HUES64 (cell line): ENCODE measurements around the gene BTF3. TPM values are rescaled to one million over a fixed set of nuclear protein-coding genes. Genes with fewer than 3 reads are reported as not detected.
"Not testable (repeated sequence)": the region's sequence is repeated elsewhere in the genome, so short reads cannot be mapped to it uniquely, and the experiment has no call there.

Source experiments
- H3K27ac ChIP-seq: 2 replicates; pipeline ENCODE4 v1.7.0; 2013; ENCODE audit warnings: low read depth, low read length, inconsistent platforms
- H3K27me3 ChIP-seq: 2 replicates; pipeline ENCODE4 v1.6.1; 2013; ENCODE audit warnings: mild to moderate bottlenecking, low read length; ENCODE audit not compliant: insufficient read depth
- H3K36me3 ChIP-seq: 2 replicates; pipeline ENCODE4 v1.6.1; 2013; ENCODE audit warnings: mild to moderate bottlenecking, low read length; ENCODE audit not compliant: insufficient read depth
- H3K4me1 ChIP-seq: 2 replicates; pipeline ENCODE4 v1.6.1; 2013; ENCODE audit warnings: mild to moderate bottlenecking, low read length, moderate library complexity; ENCODE audit not compliant: insufficient read depth
- H3K4me3 ChIP-seq: 2 replicates; pipeline ENCODE4 v1.5.1; 2013; ENCODE audit warnings: mild to moderate bottlenecking, low read length, moderate library complexity
- H3K9ac ChIP-seq: 2 replicates; pipeline ENCODE4 v1.6.1; 2013; ENCODE audit warnings: mild to moderate bottlenecking, low read depth, low read length
- H3K9me3 ChIP-seq: 2 replicates; pipeline ENCODE4 v1.6.1; 2013; ENCODE audit warnings: low read depth, low read length; ENCODE audit not compliant: insufficient read depth
- WGBS: fragments of 150-250, 120-280 bp; methylation state at CpG from one replicate; pipeline ENCODE4 v1.1.7; 2013; ENCODE audit warnings: missing lambda C conversion rate; 5-methylcytosine and 5-hydroxymethylcytosine counted together
- polyA plus RNA-seq, 2 experiments: library from polyadenylated mRNA; stranded (reverse); fragments of 50-300 nt; gene quantifications; one replicate each; pipeline ENCODE4 v1.2.3, GENCODE V29; 2013

Gene BTF3
- polyA plus RNA-seq (2013, experiment 1 of 2): 759 TPM
- polyA plus RNA-seq (2013, experiment 2 of 2): 803 TPM

DNA sequence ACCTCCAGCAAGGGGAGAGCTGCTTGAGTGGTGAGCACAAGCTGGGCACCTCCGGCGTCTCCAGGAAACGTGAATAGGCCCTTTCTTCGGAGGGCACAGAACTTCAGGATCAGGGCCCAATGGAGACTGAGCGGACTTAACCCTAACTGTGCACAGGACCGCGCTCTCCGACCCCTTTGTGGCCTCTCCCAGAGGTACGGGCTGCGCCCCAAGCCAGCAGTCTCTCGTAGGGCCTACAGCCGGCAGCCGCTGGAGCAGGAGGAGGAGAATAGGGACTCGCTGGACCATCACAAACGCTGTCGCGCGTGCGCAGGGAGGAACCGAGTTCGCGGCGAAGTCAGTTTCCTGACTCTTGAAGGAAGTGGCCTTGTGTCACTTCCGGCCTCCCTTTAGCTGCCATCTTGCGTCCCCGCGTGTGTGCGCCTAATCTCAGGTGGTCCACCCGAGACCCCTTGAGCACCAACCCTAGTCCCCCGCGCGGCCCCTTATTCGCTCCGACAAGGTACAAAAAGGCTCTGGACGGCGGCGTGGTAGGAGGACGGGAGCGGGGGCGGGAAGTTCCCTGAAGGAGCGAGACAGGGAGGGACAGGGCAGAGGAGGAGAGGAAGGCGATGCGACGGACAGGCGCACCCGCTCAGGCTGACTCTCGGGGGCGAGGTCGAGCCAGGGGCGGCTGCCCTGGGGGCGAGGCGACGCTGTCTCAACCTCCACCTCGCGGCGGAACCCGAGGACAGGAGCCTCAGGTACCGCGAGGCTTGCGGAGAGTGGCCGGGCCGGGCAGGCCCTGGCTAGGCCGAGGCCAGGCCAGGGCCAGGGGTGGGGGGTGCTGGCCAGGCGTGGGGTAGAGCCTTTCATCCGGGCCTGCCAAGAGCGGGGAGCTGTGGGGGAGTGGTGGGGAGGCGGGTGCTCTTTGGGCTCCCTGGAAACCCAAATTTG, at the start of gene BTF3:
TSS of gene BTF3 (plus strand) at position 386 of the 936 bp plus-strand sequence. CDS start at position 612, 226 bp downstream.
- no peaks in the 10 kb centered on the region for H3K27me3 ChIP-seq
- H3K4me1 ChIP-seq: peaks cover 31% of the 10 kb centered on the region
- H3K9ac ChIP-seq: peak within 1 kb of the TSS; percentile 96
- H3K9me3 ChIP-seq: no peaks in the 10 kb centered on the region
- H3K36me3 ChIP-seq: peaks cover 42% of the 10 kb centered on the region
- peak within 1 kb of the TSS; percentile 79 for H3K4me3 ChIP-seq
- peak within 1 kb of the TSS; percentile 93 for H3K27ac ChIP-seq
- under 1% methylated on average over 67 of the region's 67 CpGs for WGBS

DNA sequence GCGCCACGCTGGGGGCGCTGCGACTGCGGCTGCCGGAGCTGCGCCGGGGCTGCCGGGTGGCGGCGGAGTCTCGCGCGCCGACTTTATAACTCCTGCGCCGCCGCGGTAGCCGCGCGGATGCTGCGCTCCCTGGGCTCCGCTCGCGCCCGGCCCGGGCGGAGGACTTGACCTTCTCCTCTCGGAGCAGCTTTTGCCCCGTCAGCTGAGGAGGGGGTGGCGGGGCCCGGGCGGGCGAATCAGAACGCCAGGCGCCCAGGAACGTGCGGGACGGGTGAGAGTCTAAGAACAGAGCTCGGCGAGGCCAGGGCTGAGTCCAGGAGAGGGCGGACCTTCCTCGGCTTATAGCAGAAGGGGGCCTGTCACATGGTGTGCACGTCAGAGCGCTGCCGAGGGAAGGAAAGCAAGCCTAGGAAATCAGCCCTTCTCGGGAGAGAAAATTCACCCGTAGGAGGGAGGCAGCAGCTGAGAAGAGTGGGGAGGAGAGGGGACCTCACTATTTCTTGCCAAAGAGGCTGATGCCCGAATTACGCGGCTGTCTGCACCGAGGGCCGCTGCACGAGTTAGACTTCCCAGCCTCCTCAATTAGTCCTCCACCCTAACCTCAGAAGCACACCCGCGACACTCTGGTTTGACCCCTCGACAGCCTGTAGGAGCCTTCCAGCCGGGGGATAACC, 49.6 kb upstream of the BTF3 start, which contains the start of gene FOXD1:
TSS of gene FOXD1 (minus strand) at position 315 of the 674 bp plus-strand sequence. CDS start 415 bp downstream, outside the sequence.
- no peaks in the 10 kb centered on the region for H3K9me3 ChIP-seq
- peak within 1 kb of the TSS; percentile 48 for H3K4me3 ChIP-seq
- peaks cover 96% of the 10 kb centered on the region for H3K27me3 ChIP-seq
- no peaks in the 10 kb centered on the region for H3K36me3 ChIP-seq
- peaks cover 8% of the 10 kb centered on the region for H3K4me1 ChIP-seq
- no peak within 1 kb of the TSS for H3K9ac ChIP-seq
- H3K27ac ChIP-seq: no peak within 1 kb of the TSS
- WGBS: under 1% methylated on average over 59 of the region's 59 CpGs

DNA sequence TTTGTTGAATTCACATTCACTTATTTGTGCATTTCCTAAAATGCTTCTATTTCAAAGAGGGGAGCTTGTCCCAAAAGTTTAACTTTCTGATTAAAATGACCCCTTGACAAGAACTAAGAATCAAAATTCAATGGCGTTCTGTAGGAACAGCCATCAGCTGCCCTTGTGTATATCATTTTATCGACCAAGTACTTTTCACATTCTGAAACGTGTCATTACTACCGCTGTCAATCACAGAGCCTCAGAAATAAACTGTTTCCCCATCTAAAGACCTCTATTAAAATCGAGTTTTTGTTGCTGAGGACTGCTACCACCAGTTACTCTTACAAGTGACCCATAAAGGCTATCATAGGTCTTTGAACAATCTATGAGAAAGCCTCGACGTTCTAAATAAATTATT, 48.1 kb upstream of the BTF3 start:
- Histone ChIP-seq H3K9me3 (no peaks in the 10 kb centered on the region), H3K36me3 (no peaks in the 10 kb centered on the region), H3K4me3 (no peak overlapping the region), H3K4me1 (peaks cover 9% of the 10 kb centered on the region), H3K27ac (no peak overlapping the region), H3K9ac (no peak overlapping the region), H3K27me3 (peaks cover 88% of the 10 kb centered on the region)
- WGBS: 11% methylated on average over 5 of the region's 7 CpGs

DNA sequence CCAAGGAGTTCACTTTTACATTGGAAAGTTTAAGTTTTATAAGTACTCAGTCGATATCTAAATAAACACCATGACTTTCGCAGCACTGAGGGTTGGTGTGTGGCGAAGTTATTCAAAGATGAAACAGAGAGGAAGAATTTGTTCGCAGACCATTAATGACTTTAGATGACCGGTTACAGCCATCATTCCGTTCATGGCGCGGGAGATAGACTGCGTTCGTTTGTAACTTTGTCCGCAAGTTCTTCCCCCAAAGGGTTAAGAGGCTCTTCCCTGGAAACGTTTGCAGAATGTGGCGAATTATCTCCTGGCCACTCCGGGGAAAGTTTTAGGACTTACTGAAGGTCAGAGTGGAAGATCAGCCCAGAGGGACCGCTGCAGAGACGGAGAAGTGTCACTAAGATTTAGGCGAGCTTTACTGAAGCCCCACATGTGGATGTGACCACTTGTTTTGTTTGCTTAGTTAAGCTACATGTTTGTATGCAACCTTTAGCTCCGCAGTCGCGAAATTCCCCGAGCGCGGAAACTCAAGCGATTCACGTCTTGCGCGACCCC, 47.5 kb upstream of the BTF3 start:
- Histone ChIP-seq H3K4me3 (peak overlapping the region; percentile 48), H3K36me3 (no peaks in the 10 kb centered on the region), H3K27ac (no peak overlapping the region), H3K9ac (no peak overlapping the region), H3K4me1 (peaks cover 9% of the 10 kb centered on the region), H3K27me3 (peaks cover 82% of the 10 kb centered on the region), H3K9me3 (no peaks in the 10 kb centered on the region)
- WGBS: 1% methylated on average over 26 of the region's 27 CpGs

DNA sequence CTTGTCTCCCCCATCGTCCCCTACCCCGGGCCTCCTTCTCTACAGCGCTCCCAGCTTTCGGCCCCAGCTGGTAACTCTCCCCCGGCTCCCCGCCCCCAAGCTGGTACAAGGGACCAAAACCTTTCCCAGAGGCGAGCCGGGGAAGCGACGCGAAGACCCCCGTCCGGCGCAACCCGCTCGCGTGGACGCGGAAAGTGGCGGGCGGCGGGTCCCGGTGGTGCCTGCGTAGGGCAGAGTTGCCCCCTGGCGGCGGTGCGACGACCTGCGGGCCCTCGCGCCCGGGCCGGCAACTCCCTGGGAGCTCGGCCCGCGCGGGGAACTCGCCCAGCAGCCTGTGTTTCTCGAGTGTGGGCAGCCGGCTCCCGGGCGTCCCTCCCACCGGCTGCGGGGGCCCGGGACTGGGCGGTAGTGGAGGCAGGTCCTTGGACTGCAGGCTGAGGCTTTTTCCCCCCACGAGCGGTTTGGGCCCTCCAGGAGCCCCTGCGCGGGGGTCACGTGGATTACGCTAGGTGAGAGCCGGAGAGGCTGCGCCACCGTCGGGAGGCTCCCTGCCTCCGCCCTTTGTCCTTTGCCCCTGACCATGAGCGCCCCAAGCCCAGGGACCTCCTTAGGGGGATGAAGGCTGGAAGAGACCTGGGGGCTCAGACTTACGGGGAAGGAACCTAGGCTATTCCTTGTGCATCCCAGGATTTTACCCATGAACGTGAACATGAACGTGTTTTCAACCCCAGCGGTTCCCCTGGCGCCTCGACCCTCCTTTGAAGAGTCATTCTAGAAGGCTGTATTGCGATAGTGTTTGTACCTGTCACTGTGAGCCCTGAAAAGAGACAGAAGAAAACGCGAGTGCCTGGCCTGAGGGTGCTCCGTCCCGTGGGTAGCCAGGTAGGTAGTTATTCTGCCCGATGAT, 46.8 kb upstream of the BTF3 start:
- H3K9me3 ChIP-seq: no peaks in the 10 kb centered on the region
- peaks cover 4% of the 10 kb centered on the region for H3K4me1 ChIP-seq
- no peak overlapping the region for H3K9ac ChIP-seq
- no peaks in the 10 kb centered on the region for H3K36me3 ChIP-seq
- H3K4me3 ChIP-seq: peak overlapping the region; percentile 48
- H3K27me3 ChIP-seq: peaks cover 75% of the 10 kb centered on the region
- 3% methylated on average over 70 of the region's 70 CpGs for WGBS
- no peak overlapping the region for H3K27ac ChIP-seq

DNA sequence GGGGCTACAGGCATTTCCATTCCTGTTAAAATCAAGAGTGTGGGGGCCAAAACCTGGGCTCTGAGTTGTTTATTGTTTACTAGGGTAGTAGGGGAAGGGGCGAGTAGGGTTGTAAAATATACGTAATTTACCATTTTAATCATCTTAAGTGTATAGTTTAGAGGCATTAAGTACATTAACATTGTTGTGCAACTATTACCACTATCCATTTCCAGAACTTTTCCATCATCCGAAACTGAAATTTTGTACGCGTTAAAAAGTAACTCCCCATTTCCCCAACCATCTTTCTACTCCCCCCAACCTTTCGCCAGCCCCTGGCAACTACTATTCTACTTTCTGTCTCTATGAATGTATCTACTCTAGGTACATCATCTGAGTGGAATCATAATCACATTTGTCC, 46.0 kb upstream of the BTF3 start:
- 89% methylated on average over 4 of the region's 6 CpGs for WGBS
- no peak overlapping the region for H3K9ac ChIP-seq
- H3K27me3 ChIP-seq: peaks cover 70% of the 10 kb centered on the region
- H3K36me3 ChIP-seq: no peaks in the 10 kb centered on the region
- H3K9me3 ChIP-seq: no peaks in the 10 kb centered on the region
- no peak overlapping the region for H3K27ac ChIP-seq
- H3K4me1 ChIP-seq: peaks cover 4% of the 10 kb centered on the region; the same call in 1 of the 2 replicates
- peak overlapping the region; percentile 48; the same call in 1 of the 2 replicates for H3K4me3 ChIP-seq

DNA sequence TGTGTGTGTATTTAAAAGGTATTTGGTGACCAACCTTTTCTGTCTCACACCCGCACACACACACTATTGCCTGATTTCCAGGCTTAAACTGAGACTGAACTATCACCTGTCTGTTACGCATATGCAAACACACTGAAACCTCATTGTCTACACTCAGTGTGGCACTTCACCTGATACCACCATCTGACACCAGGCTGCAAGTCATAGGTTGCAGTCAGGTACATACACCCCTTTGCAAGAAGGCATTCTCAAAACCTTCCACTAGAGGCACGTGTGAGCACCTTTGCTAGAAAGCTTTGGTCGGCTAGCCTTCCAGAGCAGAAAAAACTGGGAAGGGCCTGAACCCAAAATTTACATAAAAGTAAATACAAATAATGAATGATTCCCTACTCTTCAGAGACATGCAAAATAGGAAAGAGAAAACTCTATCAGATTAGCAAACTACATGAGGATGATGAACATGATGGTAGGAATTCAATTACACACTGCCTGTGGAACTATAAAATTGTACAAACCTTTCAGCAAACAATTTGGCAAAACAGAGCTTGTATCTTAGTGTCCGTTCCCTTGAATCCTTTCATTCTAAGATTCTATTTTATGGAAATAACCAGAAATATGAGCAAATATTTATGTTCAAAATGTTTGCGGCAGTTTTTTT, 43.7 kb upstream of the BTF3 start:
- Histone ChIP-seq H3K4me3 (no peak overlapping the region), H3K9ac (no peak overlapping the region), H3K27me3 (peaks cover 49% of the 10 kb centered on the region), H3K4me1 (peaks cover 4% of the 10 kb centered on the region; the same call in 1 of the 2 replicates), H3K9me3 (no peaks in the 10 kb centered on the region), H3K36me3 (no peaks in the 10 kb centered on the region), H3K27ac (no peak overlapping the region)
- 25% methylated on average over 4 of the region's 6 CpGs for WGBS

DNA sequence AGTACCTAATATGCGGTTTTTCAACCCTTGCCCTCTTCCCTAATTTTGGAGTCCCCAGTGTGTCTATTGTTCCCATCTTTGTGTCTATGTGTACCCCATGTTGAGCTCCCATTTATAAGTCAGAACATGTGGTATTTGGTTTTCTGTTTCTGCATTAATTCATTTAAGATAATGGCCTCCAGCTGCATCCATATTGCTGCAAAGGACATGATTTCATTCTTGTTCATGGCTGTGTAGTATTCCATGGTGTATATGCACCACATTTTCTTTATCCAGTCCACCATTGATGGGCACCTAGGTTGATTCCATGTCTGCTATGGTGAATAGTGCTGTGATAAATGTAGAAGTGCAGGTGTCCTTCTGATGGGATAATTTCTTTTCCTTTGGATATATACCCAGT, 41.8 kb upstream of the BTF3 start:
- WGBS: 83% methylated on average over 1 of the region's 1 CpG
- not testable (repeated sequence) for H3K36me3 ChIP-seq, H3K9me3 ChIP-seq, H3K9ac ChIP-seq, H3K4me3 ChIP-seq, H3K27ac ChIP-seq
- Histone ChIP-seq H3K4me1 (peaks cover 14% of the 10 kb centered on the region), H3K27me3 (peaks cover 29% of the 10 kb centered on the region)

DNA sequence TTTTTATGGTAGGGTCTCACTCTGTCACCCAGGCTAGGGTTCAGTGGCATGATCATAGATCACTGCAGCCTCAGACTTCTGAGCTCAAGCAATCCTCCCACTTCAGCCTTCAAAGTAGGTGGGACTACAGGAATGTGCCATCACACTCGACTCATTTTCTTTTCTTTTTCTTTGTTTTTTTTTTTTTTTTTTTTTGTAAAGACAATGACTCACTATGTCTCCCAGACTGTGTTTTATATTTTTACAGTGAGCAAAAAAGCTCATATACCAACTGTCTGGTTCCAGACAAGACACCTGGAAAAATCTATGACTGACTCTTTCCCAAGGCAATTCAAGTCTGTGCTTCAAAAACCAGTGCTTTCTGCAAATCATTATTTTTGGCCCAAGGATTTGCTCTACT, 38.9 kb upstream of the BTF3 start:
- H3K27me3 ChIP-seq: peaks cover under 1% of the 10 kb centered on the region; the same call in 1 of the 2 replicates
- H3K9me3 ChIP-seq: no peaks in the 10 kb centered on the region
- no peak overlapping the region for H3K9ac ChIP-seq
- no peak overlapping the region for H3K27ac ChIP-seq
- WGBS: no CpG with 5 or more reads among the region's 1 CpG
- H3K36me3 ChIP-seq: no peaks in the 10 kb centered on the region
- peaks cover 10% of the 10 kb centered on the region for H3K4me1 ChIP-seq
- H3K4me3 ChIP-seq: no peak overlapping the region

DNA sequence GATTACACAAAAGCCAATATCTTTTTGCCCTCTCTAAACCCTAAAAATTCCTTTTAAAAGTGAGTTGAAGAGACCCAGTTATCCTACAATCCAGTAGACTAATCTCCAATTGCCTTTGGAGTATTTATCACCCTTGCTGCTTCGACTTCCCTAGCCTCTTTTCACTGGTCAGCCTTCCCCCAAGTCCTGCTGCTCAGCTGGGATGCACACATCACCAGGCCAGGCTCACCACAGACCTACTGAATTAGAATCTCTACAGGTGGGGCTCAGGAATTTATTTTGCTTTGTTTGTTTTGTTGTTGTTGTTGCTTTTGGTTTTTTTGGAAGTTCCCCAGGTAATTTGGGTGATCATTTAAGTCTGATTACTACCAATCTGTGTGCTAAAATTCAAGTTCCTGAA, 38.1 kb upstream of the BTF3 start:
- Histone ChIP-seq H3K36me3 (no peaks in the 10 kb centered on the region), H3K9ac (no peak overlapping the region), H3K4me1 (peaks cover 10% of the 10 kb centered on the region), H3K9me3 (no peaks in the 10 kb centered on the region), H3K27ac (no peak overlapping the region), H3K27me3 (no peaks in the 10 kb centered on the region), H3K4me3 (no peak overlapping the region)
- WGBS: 86% methylated on average over 1 of the region's 1 CpG
